ENCODE results near the gene ATRAID.

Gene ATRAID

GRCh38 chr2:27236626-27237025 is 24.8 kb downstream of the ATRAID start:
- Histone ChIP-seq H3K27me3 (ENCODE audit: control insufficient read depth in 2 of 2, insufficient read depth in 2 of 2, low read length in 2 of 2) (no peaks in the 10 kb centered on the region), H3K36me3 (ENCODE audit: control insufficient read depth in 2 of 2, insufficient read depth in 2 of 2, low read length in 2 of 2) (peaks cover 83 to 91% of the 10 kb centered on the region in 2 donors)

GRCh38 chr2:27237341-27237945 is 25.6 kb downstream of the ATRAID start:
- H3K4me1 ChIP-seq (ENCODE audit: control insufficient read depth in 2 of 2, insufficient read depth in 2 of 2, low read length in 2 of 2) = no peaks in the 10 kb centered on the region
- no peak overlapping the region for H3K27ac ChIP-seq (ENCODE audit: low read depth in 2 of 2, low read length in 2 of 2)
- no peaks in the 10 kb centered on the region for H3K27me3 ChIP-seq (ENCODE audit: control insufficient read depth in 2 of 2, insufficient read depth in 2 of 2, low read length in 2 of 2)
- H3K9me3 ChIP-seq (ENCODE audit: control insufficient read depth in 2 of 2, low read length in 2 of 2) = no peaks in the 10 kb centered on the region
- H3K36me3 ChIP-seq (ENCODE audit: control insufficient read depth in 2 of 2, insufficient read depth in 2 of 2, low read length in 2 of 2) = peaks cover 83 to 90% of the 10 kb centered on the region in 2 donors
- H3K9ac ChIP-seq (ENCODE audit: low read depth in 1 of 2, low read length in 2 of 2) = no peak overlapping the region
- H3K4me3 ChIP-seq (ENCODE audit: low read length in 2 of 2) = no peak overlapping the region

More at GRCh38 chr2:27236626-27237025, 24.8 kb downstream of the ATRAID start:
- Histone ChIP-seq H3K27ac (ENCODE audit: low read depth in 2 of 2, low read length in 2 of 2) (no peak overlapping the region), H3K4me1 (ENCODE audit: control insufficient read depth in 2 of 2, insufficient read depth in 2 of 2, low read length in 2 of 2) (no peaks in the 10 kb centered on the region), H3K4me3 (ENCODE audit: low read length in 2 of 2) (no peak overlapping the region), H3K9ac (ENCODE audit: low read depth in 1 of 2, low read length in 2 of 2) (no peak overlapping the region), H3K9me3 (ENCODE audit: control insufficient read depth in 2 of 2, low read length in 2 of 2) (no peaks in the 10 kb centered on the region)

- H3K36me3 ChIP-seq (ENCODE audit: control insufficient read depth in 2 of 2, insufficient read depth in 2 of 2, low read length in 2 of 2) = peaks cover 81 to 89% of the 10 kb centered on the region in 2 donors
- H3K27me3 ChIP-seq (ENCODE audit: control insufficient read depth in 2 of 2, insufficient read depth in 2 of 2, low read length in 2 of 2) = no peaks in the 10 kb centered on the region
Measured at GRCh38 chr2:27238976-27239375, 27.1 kb downstream of the ATRAID start.

GRCh38 chr2:27240406-27240805 is 28.6 kb downstream of the ATRAID start:
- Histone ChIP-seq H3K4me3 (ENCODE audit: low read length in 2 of 2) (no peak overlapping the region), H3K36me3 (ENCODE audit: control insufficient read depth in 2 of 2, insufficient read depth in 2 of 2, low read length in 2 of 2) (peaks cover 75 to 79% of the 10 kb centered on the region in 2 donors), H3K9me3 (ENCODE audit: control insufficient read depth in 2 of 2, low read length in 2 of 2) (no peaks in the 10 kb centered on the region), H3K9ac (ENCODE audit: low read depth in 1 of 2, low read length in 2 of 2) (no peak overlapping the region), H3K27ac (ENCODE audit: low read depth in 2 of 2, low read length in 2 of 2) (no peak overlapping the region), H3K27me3 (ENCODE audit: control insufficient read depth in 2 of 2, insufficient read depth in 2 of 2, low read length in 2 of 2) (no peaks in the 10 kb centered on the region), H3K4me1 (ENCODE audit: control insufficient read depth in 2 of 2, insufficient read depth in 2 of 2, low read length in 2 of 2) (no peaks in the 10 kb centered on the region)

More at GRCh38 chr2:27238976-27239375, 27.1 kb downstream of the ATRAID start:
- Histone ChIP-seq H3K9ac (ENCODE audit: low read depth in 1 of 2, low read length in 2 of 2) (no peak overlapping the region), H3K4me3 (ENCODE audit: low read length in 2 of 2) (no peak overlapping the region), H3K27ac (ENCODE audit: low read depth in 2 of 2, low read length in 2 of 2) (no peak overlapping the region), H3K4me1 (ENCODE audit: control insufficient read depth in 2 of 2, insufficient read depth in 2 of 2, low read length in 2 of 2) (no peaks in the 10 kb centered on the region), H3K9me3 (ENCODE audit: control insufficient read depth in 2 of 2, low read length in 2 of 2) (no peaks in the 10 kb centered on the region)

- Histone ChIP-seq H3K9ac (ENCODE audit: low read depth in 1 of 2, low read length in 2 of 2) (no peak overlapping the region), H3K36me3 (ENCODE audit: control insufficient read depth in 2 of 2, insufficient read depth in 2 of 2, low read length in 2 of 2) (peaks cover 66 to 67% of the 10 kb centered on the region in 2 donors), H3K4me3 (ENCODE audit: low read length in 2 of 2) (no peak overlapping the region)
Measured at GRCh38 chr2:27241761-27242613, 30.1 kb downstream of the ATRAID start.

GRCh38 chr2:27242614-27242951 is 30.7 kb downstream of the ATRAID start:
- H3K4me1 ChIP-seq (ENCODE audit: control insufficient read depth in 2 of 2, insufficient read depth in 2 of 2, low read length in 2 of 2) = no peaks in the 10 kb centered on the region
- no peak overlapping the region for H3K4me3 ChIP-seq (ENCODE audit: low read length in 2 of 2)
- no peaks in the 10 kb centered on the region for H3K27me3 ChIP-seq (ENCODE audit: control insufficient read depth in 2 of 2, insufficient read depth in 2 of 2, low read length in 2 of 2)
- H3K9me3 ChIP-seq (ENCODE audit: control insufficient read depth in 2 of 2, low read length in 2 of 2) = no peaks in the 10 kb centered on the region
- H3K36me3 ChIP-seq (ENCODE audit: control insufficient read depth in 2 of 2, insufficient read depth in 2 of 2, low read length in 2 of 2) = peaks cover 61 to 62% of the 10 kb centered on the region in 2 donors
- H3K9ac ChIP-seq (ENCODE audit: low read depth in 1 of 2, low read length in 2 of 2) = no peak overlapping the region
- no peak overlapping the region for H3K27ac ChIP-seq (ENCODE audit: low read depth in 2 of 2, low read length in 2 of 2)

More at GRCh38 chr2:27241761-27242613, 30.1 kb downstream of the ATRAID start:
- Histone ChIP-seq H3K27me3 (ENCODE audit: control insufficient read depth in 2 of 2, insufficient read depth in 2 of 2, low read length in 2 of 2) (no peaks in the 10 kb centered on the region), H3K9me3 (ENCODE audit: control insufficient read depth in 2 of 2, low read length in 2 of 2) (no peaks in the 10 kb centered on the region), H3K4me1 (ENCODE audit: control insufficient read depth in 2 of 2, insufficient read depth in 2 of 2, low read length in 2 of 2) (no peaks in the 10 kb centered on the region), H3K27ac (ENCODE audit: low read depth in 2 of 2, low read length in 2 of 2) (no peak overlapping the region)

GRCh38 chr2:27243391-27244130 is 31.7 kb downstream of the ATRAID start:
- no peak overlapping the region for H3K4me3 ChIP-seq (ENCODE audit: low read length in 2 of 2)
- no peaks in the 10 kb centered on the region for H3K4me1 ChIP-seq (ENCODE audit: control insufficient read depth in 2 of 2, insufficient read depth in 2 of 2, low read length in 2 of 2)
- no peak overlapping the region for H3K27ac ChIP-seq (ENCODE audit: low read depth in 2 of 2, low read length in 2 of 2)
- no peak overlapping the region for H3K9ac ChIP-seq (ENCODE audit: low read depth in 1 of 2, low read length in 2 of 2)
- peaks cover 51 to 52% of the 10 kb centered on the region in 2 donors for H3K36me3 ChIP-seq (ENCODE audit: control insufficient read depth in 2 of 2, insufficient read depth in 2 of 2, low read length in 2 of 2)
- H3K9me3 ChIP-seq (ENCODE audit: control insufficient read depth in 2 of 2, low read length in 2 of 2) = no peaks in the 10 kb centered on the region
- H3K27me3 ChIP-seq (ENCODE audit: control insufficient read depth in 2 of 2, insufficient read depth in 2 of 2, low read length in 2 of 2) = no peaks in the 10 kb centered on the region

- Histone ChIP-seq H3K27me3 (ENCODE audit: control insufficient read depth in 2 of 2, insufficient read depth in 2 of 2, low read length in 2 of 2) (peaks cover 2 to 4% of the 10 kb centered on the region in 2 donors), H3K27ac (ENCODE audit: low read depth in 2 of 2, low read length in 2 of 2) (no peak overlapping the region), H3K4me1 (ENCODE audit: control insufficient read depth in 2 of 2, insufficient read depth in 2 of 2, low read length in 2 of 2) (peaks cover 0 to under 1% of the 10 kb centered on the region in 2 donors), H3K36me3 (ENCODE audit: control insufficient read depth in 2 of 2, insufficient read depth in 2 of 2, low read length in 2 of 2) (peaks cover 39 to 40% of the 10 kb centered on the region in 2 donors), H3K9me3 (ENCODE audit: control insufficient read depth in 2 of 2, low read length in 2 of 2) (no peaks in the 10 kb centered on the region), H3K4me3 (ENCODE audit: low read length in 2 of 2) (no peak overlapping the region), H3K9ac (ENCODE audit: low read depth in 1 of 2, low read length in 2 of 2) (no peak overlapping the region)
Measured at GRCh38 chr2:27245116-27245515, 33.3 kb downstream of the ATRAID start.

GRCh38 chr2:27245626-27246025 is 33.8 kb downstream of the ATRAID start:
- no peaks in the 10 kb centered on the region for H3K9me3 ChIP-seq (ENCODE audit: control insufficient read depth in 2 of 2, low read length in 2 of 2)
- H3K27ac ChIP-seq (ENCODE audit: low read depth in 2 of 2, low read length in 2 of 2) = no peak overlapping the region
- no peak overlapping the region for H3K4me3 ChIP-seq (ENCODE audit: low read length in 2 of 2)
- no peak overlapping the region for H3K9ac ChIP-seq (ENCODE audit: low read depth in 1 of 2, low read length in 2 of 2)
- H3K4me1 ChIP-seq (ENCODE audit: control insufficient read depth in 2 of 2, insufficient read depth in 2 of 2, low read length in 2 of 2) = peaks cover 0 to 5% of the 10 kb centered on the region in 2 donors
- peaks cover 34 to 35% of the 10 kb centered on the region in 2 donors for H3K36me3 ChIP-seq (ENCODE audit: control insufficient read depth in 2 of 2, insufficient read depth in 2 of 2, low read length in 2 of 2)
- H3K27me3 ChIP-seq (ENCODE audit: control insufficient read depth in 2 of 2, insufficient read depth in 2 of 2, low read length in 2 of 2) = peaks cover 4% of the 10 kb centered on the region in 2 donors

- Histone ChIP-seq H3K27me3 (ENCODE audit: control insufficient read depth in 2 of 2, insufficient read depth in 2 of 2, low read length in 2 of 2) (peaks cover 9 to 12% of the 10 kb centered on the region in 2 donors), H3K4me3 (ENCODE audit: low read length in 2 of 2) (no peak overlapping the region)
Measured at GRCh38 chr2:27247893-27248292, 36.1 kb downstream of the ATRAID start.

More at GRCh38 chr2:27247893-27248292, 36.1 kb downstream of the ATRAID start:
- Histone ChIP-seq H3K9ac (ENCODE audit: low read depth in 1 of 2, low read length in 2 of 2) (no peak overlapping the region), H3K9me3 (ENCODE audit: control insufficient read depth in 2 of 2, low read length in 2 of 2) (no peaks in the 10 kb centered on the region), H3K4me1 (ENCODE audit: control insufficient read depth in 2 of 2, insufficient read depth in 2 of 2, low read length in 2 of 2) (peaks cover 0 to 5% of the 10 kb centered on the region in 2 donors), H3K36me3 (ENCODE audit: control insufficient read depth in 2 of 2, insufficient read depth in 2 of 2, low read length in 2 of 2) (peaks cover 11 to 14% of the 10 kb centered on the region in 2 donors), H3K27ac (ENCODE audit: low read depth in 2 of 2, low read length in 2 of 2) (no peak overlapping the region)

Measured in mucosa of rectum (tissue), 2 donors.